Measurements from ENCODE around the gene AIG1. TPM values are rescaled to one million over a fixed set of nuclear protein-coding genes. Genes with fewer than 3 reads are reported as not detected.

Gene AIG1
- polyA plus RNA-seq, 1 donor from 2014 or later = 23.2 TPM

DNA sequence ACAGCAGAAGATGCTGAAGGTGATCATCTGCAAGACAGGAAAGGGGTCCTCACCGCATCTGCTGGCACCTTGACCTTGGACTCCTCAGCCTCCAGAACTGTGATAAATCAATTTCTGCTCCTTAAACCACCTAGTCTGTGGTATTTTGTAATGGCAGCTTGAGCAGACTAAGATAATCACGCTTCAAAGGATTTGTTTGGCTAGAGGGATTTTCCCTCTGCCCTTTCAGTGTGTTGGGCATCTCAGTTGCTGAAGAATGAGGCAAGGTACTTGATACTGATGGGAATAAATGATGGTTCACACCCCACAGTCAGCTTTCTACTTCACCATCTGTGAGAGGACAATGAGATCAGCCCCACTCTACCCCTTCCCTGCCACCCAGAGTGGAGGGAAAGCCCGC, 329.6 kb downstream of the AIG1 start:
- Histone ChIP-seq H4K20me1 (ENCODE audit: insufficient read depth) (no peaks in the 10 kb centered on the region), H3K4me3 (ENCODE audit: low read length) (no peak overlapping the region), H3K9me3 (ENCODE audit: low read length) (no peaks in the 10 kb centered on the region), H3K27me3 (ENCODE audit: insufficient read depth, low read depth, low read length) (no peaks in the 10 kb centered on the region), H3K9ac (ENCODE audit: low read length) (no peak overlapping the region), H3K9me2 (ENCODE audit: insufficient read depth, low read length) (no peaks in the 10 kb centered on the region), H2AFZ (ENCODE audit: low read depth, low read length) (no peak overlapping the region), H3K27ac (ENCODE audit: low read length) (no peak overlapping the region), H3K4me2 (ENCODE audit: low read length) (no peak overlapping the region), H3F3A (ENCODE audit: insufficient read depth, low read length, poor library complexity, severe bottlenecking) (no peaks in the 10 kb centered on the region), H3K36me3 (ENCODE audit: insufficient read depth, low read length) (no peaks in the 10 kb centered on the region), H3K79me2 (replicated peaks; ENCODE audit: insufficient read depth, low read length) (no peaks in the 10 kb centered on the region)
- TF ChIP-seq MXI1 (conservative IDR thresholded peaks at IDR 0.05; ENCODE audit: poor library complexity, severe bottlenecking) (no peak), POLR2AphosphoS5 (IDR thresholded peaks at IDR 0.05) (no peak), TAF1 (IDR thresholded peaks at IDR 0.05; ENCODE audit: low read depth) (no peak)
- TF ChIP-seq, protein P1, sequence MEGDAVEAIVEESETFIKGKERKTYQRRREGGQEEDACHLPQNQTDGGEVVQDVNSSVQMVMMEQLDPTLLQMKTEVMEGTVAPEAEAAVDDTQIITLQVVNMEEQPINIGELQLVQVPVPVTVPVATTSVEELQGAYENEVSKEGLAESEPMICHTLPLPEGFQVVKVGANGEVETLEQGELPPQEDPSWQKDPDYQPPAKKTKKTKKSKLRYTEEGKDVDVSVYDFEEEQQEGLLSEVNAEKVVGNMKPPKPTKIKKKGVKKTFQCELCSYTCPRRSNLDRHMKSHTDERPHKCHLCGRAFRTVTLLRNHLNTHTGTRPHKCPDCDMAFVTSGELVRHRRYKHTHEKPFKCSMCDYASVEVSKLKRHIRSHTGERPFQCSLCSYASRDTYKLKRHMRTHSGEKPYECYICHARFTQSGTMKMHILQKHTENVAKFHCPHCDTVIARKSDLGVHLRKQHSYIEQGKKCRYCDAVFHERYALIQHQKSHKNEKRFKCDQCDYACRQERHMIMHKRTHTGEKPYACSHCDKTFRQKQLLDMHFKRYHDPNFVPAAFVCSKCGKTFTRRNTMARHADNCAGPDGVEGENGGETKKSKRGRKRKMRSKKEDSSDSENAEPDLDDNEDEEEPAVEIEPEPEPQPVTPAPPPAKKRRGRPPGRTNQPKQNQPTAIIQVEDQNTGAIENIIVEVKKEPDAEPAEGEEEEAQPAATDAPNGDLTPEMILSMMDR (IDR thresholded peaks at IDR 0.05; ENCODE audit: poor library complexity, severe bottlenecking) = no peak

Other genes starting within 250 kb of the AIG1 start
- gene HIVEP2, start 115.7 kb upstream of the AIG1 start, polyA plus RNA-seq = 6.0 and 6.9 TPM in 2 replicates